Measurements from ENCODE around the gene PTPN1.
A peak's percentile ranks its signal among the peaks of the same experiment; 100 is the strongest.
"Not testable (repeated sequence)": the region's sequence is repeated elsewhere in the genome, so short reads cannot be mapped to it uniquely, and the experiment has no call there.

The PTPN1 gene

DNA sequence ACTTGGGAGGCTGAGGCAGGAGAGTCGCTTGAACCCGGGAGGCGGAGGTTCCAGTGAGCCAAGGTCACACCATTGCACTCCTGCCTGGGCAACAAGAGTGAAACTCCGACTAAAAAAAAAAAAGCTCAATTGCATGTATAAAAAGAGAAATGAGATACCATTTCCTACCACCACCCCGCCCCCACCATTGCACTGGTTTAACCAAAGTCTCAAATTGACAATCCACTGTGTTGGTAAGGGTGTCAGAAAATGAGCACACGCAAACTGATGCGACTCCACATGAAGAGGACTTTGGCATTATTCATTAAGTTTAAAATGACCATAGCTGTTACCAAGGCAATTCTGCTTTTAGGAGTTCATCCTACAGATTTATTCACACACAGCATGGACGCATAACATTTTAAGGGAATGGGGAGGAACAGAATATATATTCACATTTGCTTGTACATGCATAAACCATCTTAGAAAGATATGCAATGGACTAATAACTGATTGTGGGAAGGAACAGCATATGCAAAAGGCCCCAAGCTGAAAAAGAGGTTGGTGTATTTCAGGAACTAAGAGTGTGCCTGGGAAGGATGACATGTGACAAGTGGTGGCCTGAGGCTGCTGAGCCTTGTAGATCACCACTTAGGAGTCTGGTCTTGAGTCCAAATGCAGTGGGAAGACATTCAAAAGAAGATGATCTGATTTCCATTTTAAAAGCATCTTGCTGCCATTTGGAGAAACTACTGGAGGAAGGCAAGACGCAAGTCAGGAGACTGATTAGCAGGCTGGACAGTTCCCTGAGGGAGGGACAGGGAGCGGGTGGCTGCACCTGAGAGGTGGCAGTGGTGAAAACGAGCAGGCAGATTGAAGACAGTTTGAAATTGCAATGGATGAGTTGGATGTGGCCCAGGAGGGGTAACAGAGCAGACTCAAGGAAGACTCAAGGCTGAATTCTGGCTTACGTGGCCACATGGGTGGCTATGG lies 37.2 kb upstream of the PTPN1 start:
- no peak for DNase-seq (ENCODE audit: low read depth)
- H3K4me3 ChIP-seq (replicated peaks; ENCODE audit: low read depth, low read length), result no peak overlapping the region
- TF ChIP-seq, protein P1, sequence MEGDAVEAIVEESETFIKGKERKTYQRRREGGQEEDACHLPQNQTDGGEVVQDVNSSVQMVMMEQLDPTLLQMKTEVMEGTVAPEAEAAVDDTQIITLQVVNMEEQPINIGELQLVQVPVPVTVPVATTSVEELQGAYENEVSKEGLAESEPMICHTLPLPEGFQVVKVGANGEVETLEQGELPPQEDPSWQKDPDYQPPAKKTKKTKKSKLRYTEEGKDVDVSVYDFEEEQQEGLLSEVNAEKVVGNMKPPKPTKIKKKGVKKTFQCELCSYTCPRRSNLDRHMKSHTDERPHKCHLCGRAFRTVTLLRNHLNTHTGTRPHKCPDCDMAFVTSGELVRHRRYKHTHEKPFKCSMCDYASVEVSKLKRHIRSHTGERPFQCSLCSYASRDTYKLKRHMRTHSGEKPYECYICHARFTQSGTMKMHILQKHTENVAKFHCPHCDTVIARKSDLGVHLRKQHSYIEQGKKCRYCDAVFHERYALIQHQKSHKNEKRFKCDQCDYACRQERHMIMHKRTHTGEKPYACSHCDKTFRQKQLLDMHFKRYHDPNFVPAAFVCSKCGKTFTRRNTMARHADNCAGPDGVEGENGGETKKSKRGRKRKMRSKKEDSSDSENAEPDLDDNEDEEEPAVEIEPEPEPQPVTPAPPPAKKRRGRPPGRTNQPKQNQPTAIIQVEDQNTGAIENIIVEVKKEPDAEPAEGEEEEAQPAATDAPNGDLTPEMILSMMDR (IDR thresholded peaks at IDR 0.05; ENCODE audit: low read length, missing control alignments), result no peak

DNA sequence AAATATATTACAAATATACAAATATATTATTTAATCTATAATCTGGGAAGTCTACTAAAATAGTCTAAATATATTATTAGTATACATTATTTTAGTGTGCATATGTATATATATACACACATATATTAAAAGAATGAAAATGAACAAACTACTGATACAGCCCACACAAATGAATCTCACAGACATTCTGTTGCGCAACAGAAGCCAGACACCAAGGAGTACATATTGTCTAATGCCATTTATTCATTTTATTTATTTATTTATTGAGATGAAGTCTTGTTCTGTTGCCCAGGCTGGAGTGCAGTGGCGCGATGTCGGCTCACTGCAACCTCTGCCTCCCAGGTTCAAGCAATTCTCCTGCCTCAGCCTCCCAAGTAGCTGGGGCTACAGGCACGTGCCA lies 35.8 kb upstream of the PTPN1 start:
- not testable (repeated sequence) for H3K4me3 ChIP-seq (replicated peaks; ENCODE audit: low read depth, low read length)
- peak; percentile 62 for DNase-seq (ENCODE audit: low read depth)

DNA sequence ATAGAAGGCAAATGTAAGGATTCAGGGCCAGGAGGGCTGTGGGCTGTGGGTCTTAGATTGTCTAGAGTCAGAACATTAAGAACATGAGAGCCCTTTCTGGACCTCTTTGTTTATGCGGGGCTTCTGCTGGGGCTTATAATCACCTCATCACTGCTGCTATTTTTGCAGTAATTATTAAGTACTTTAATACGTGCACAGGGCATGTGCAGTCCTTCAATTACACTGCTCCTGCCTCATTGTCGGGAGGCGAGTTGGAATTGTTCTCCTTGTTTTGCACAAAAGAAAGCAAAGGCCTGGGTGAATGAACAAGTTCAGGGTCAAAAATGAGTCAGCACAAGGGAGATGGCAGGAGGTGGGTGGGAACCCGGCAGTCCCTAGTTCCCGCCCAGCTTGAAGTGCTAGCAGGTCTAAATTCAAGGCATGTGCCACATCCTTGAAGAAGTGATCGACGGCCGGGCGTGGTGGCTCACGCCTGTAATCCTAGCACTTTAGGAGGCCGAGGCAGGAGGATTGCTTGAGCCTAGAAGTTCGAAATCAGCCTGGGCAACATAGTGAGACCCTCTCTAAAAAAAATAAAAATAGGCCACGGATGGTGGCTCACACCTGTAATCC lies 34.4 kb upstream of the PTPN1 start:
- peak; percentile 65 for DNase-seq (ENCODE audit: low read depth)
- no peak overlapping the region for H3K4me3 ChIP-seq (replicated peaks; ENCODE audit: low read depth, low read length)
- TF ChIP-seq, protein P1 (IDR thresholded peaks at IDR 0.05; ENCODE audit: low read length, missing control alignments), result no peak

DNA sequence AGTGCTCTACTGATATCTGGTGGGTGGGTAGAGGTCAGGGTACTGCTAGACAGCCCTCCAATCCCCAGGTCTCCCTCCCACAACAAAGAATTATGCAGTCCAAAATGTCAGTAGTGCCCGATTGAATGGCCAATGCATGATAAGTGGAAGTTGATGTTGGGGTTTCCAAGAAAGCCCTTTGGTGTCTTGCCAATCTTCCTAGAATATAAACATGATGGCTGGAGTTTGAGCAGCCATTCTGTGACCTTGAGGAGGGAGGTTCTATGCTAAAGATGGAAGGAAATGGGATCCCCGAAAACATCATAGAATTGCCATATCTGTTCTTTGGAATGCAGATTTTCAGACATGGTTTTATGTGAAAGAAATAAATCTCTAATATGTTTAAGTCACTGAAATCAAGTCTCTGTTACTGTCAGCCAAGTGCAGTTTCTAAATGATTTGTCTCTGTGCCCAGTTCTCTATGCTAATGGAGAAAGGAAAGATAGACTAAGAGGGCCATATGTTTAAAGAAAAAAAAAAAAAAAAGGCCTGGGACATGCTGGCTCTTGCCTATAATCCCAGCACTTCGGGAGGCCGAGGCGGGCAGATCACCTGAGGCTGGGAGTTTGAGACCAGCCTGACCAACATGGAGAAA lies 32.8 kb upstream of the PTPN1 start:
- no peak for DNase-seq (ENCODE audit: low read depth)
- H3K4me3 ChIP-seq (replicated peaks; ENCODE audit: low read depth, low read length), result no peak overlapping the region
- TF ChIP-seq, protein P1 (IDR thresholded peaks at IDR 0.05; ENCODE audit: low read length, missing control alignments), result no peak

DNA sequence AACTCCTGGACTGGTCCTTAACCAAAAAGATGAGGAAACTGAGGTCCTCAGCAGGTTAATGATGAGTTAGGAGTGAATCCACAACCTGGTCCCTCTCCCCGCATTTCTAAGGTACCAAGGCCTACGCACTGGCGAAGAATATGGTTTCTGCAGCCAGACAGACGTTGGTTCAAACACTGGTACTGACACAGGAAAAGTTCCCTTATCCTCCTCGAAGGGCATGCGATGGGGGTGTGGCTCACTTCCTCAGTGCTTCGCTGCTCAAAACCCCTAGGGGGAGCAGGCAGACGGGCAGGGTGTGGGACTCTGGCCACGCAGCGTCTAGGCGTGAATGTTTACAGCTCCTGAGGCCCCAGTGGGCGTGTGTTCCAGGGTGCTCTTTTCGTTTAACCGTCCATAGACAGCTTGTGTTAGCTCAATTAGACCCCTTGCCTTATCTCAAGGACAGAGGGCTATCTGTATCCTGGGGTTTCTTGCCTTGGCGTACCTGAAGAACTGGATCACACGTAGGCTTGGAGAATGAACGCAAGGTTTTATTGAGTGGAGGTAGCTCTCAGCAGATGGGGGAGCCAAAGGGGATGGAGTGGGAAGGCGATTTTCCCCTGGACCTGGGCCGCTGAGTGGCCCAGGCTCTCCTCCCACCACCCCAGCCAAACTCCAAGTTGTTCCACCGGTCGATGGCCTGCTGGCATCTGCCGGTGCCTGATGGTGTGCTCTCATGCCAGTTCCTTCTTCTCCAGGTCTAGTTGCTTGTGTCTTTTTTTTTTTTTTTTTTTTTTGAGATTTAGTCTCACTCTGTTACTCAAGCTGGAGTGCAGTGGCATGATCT lies 31.8 kb upstream of the PTPN1 start:
- no peak overlapping the region for H3K4me3 ChIP-seq (replicated peaks; ENCODE audit: low read depth, low read length)
- TF ChIP-seq, protein P1 (IDR thresholded peaks at IDR 0.05; ENCODE audit: low read length, missing control alignments), result peak; percentile 63
- DNase-seq (ENCODE audit: low read depth), result peak; percentile 64

DNA sequence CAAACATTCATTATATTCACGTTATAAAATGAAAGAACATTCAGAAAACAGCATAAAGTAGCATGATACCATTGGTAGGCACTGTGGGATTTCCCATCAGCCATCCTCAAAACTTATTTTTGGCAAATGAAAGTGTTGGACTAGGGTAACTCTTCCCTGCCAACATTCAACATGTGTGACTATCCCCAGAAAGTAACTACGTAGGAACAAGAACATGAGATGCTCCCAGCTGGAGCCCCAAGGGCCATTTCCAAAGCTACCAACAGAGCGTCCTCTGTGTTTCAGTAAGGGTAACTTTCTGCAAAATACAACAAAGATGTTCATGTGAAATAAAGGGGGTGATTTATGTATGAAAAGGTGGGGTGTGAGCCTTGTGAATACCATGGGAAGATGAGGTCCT lies 28.4 kb upstream of the PTPN1 start:
- no peak overlapping the region for H3K4me3 ChIP-seq (replicated peaks; ENCODE audit: low read depth, low read length)
- DNase-seq (ENCODE audit: low read depth), result no peak
- TF ChIP-seq, protein P1 (IDR thresholded peaks at IDR 0.05; ENCODE audit: low read length, missing control alignments), result no peak

All from fibroblast of pulmonary artery (primary cell).